Neuronal stem cell (in vitro differentiated cells): ENCODE data around the gene FMN2.

Experiments
- DNase-seq: peaks from one replicate; pipeline ENCODE4 v3.0.0-alpha.2; 2013; ENCODE audit warnings: low spot score
- H2AFZ ChIP-seq: one replicate; pipeline ENCODE4 v1.6.1; 2013; ENCODE audit warnings: mild to moderate bottlenecking, low read length, inconsistent platforms
- H2AK5ac ChIP-seq: 2 replicates; pipeline ENCODE4 v1.6.1; 2013; ENCODE audit warnings: low read depth, mild to moderate bottlenecking, inconsistent platforms, low read length, moderate library complexity, mixed read lengths
- H2BK120ac ChIP-seq: 2 replicates; pipeline ENCODE4 v1.6.1; 2013; ENCODE audit warnings: low read depth, mild to moderate bottlenecking, inconsistent platforms, low read length, moderate library complexity, mixed read lengths
- H2BK12ac ChIP-seq: one replicate; pipeline ENCODE4 v1.6.1; 2013; ENCODE audit warnings: low read length, inconsistent platforms
- H2BK15ac ChIP-seq: 2 replicates; pipeline ENCODE4 v1.6.1; 2013; ENCODE audit warnings: mild to moderate bottlenecking, low read length, inconsistent platforms, mixed read lengths
- H2BK5ac ChIP-seq: one replicate; pipeline ENCODE4 v1.6.1; 2013; ENCODE audit warnings: inconsistent platforms, mild to moderate bottlenecking, low read length, moderate library complexity
- H3K14ac ChIP-seq: one replicate; pipeline ENCODE4 v1.6.1; 2013; ENCODE audit warnings: low read length, inconsistent platforms
- H3K18ac ChIP-seq: 2 replicates; pipeline ENCODE4 v1.6.1; 2013; ENCODE audit warnings: low read length, inconsistent platforms
- H3K23ac ChIP-seq: 2 replicates; pipeline ENCODE4 v1.6.1; 2013; ENCODE audit warnings: low read depth, mild to moderate bottlenecking, mixed read lengths, low read length, inconsistent platforms; ENCODE audit not compliant: poor library complexity
- H3K27ac ChIP-seq: replicated peaks from 3 replicates; pipeline ENCODE4 v1.5.1; 2013; ENCODE audit warnings: low read length, inconsistent platforms
- H3K27me3 ChIP-seq, 3 experiments: 2 replicates each; pipeline ENCODE4 v1.6.1; 2013; ENCODE audit warnings: low read length in 3 of 3, mild to moderate bottlenecking in 2 of 3, inconsistent platforms in 1 of 3, low read depth in 1 of 3, mixed read lengths in 1 of 3, moderate library complexity in 1 of 3; ENCODE audit not compliant: control insufficient read depth in 3 of 3, insufficient read depth in 3 of 3
- H3K36me3 ChIP-seq, 2 donors: replicated peaks in 1 of 2; 2 replicates each; pipeline ENCODE4 v1.6.1; 2013; ENCODE audit warnings: low read length in 2 of 2; ENCODE audit not compliant: control insufficient read depth in 2 of 2, insufficient read depth in 2 of 2
- H3K4ac ChIP-seq: 2 replicates; pipeline ENCODE4 v1.6.1; 2013; ENCODE audit warnings: inconsistent platforms, mild to moderate bottlenecking, low read length, moderate library complexity
- H3K4me1 ChIP-seq, 2 donors: 1 replicate in 1 of 2; 2 replicates in 1 of 2; pipeline ENCODE4 v1.6.1; 2013; ENCODE audit warnings: low read length in 2 of 2, low read depth in 1 of 2; ENCODE audit not compliant: control insufficient read depth in 2 of 2, insufficient read depth in 1 of 2
- H3K4me2 ChIP-seq: one replicate; pipeline ENCODE4 v1.6.1; 2013; ENCODE audit warnings: mild to moderate bottlenecking, low read length, inconsistent platforms; ENCODE audit not compliant: insufficient read depth, poor library complexity, severe bottlenecking
- H3K4me3 ChIP-seq, 2 donors: 2 replicates each; pipeline ENCODE4 v1.5.1; 2013; ENCODE audit warnings: low read length in 2 of 2, mild to moderate bottlenecking in 2 of 2, inconsistent platforms in 1 of 2, moderate library complexity in 1 of 2
- H3K79me1 ChIP-seq: one replicate; pipeline ENCODE4 v1.6.1; 2013; ENCODE audit warnings: low read depth, mild to moderate bottlenecking, inconsistent platforms, low read length, moderate library complexity
- H3K9ac ChIP-seq: one replicate; pipeline ENCODE4 v1.6.1; 2013; ENCODE audit warnings: mild to moderate bottlenecking, low read depth, low read length, inconsistent platforms; ENCODE audit not compliant: poor library complexity
- H3K9me3 ChIP-seq, 2 donors: replicated peaks in 1 of 2; 2 replicates each; pipeline versions ENCODE3 to v1.6.1; 2013; ENCODE audit warnings: low read length in 2 of 2, mild to moderate bottlenecking in 2 of 2, inconsistent platforms in 1 of 2, low read depth in 1 of 2, mixed read lengths in 1 of 2, moderate library complexity in 1 of 2; ENCODE audit not compliant: control insufficient read depth in 2 of 2, insufficient read depth in 1 of 2
- H4K8ac ChIP-seq: one replicate; pipeline ENCODE4 v1.6.1; 2013; ENCODE audit warnings: low read depth, mild to moderate bottlenecking, inconsistent platforms, low read length, moderate library complexity
- H4K91ac ChIP-seq: one replicate; pipeline ENCODE4 v1.6.1; 2013; ENCODE audit warnings: low read length, low read depth, mild to moderate bottlenecking, inconsistent platforms; ENCODE audit not compliant: poor library complexity
- WGBS, 2 donors: extraction: QIAGEN DNeasy Blood & Tissue Kit; methylation state at CpG; one replicate each; pipeline ENCODE4 v1.1.7; 2013; ENCODE audit warnings: missing lambda C conversion rate in 2 of 2, mixed read lengths in 1 of 2; ENCODE audit not compliant: insufficient read length in 2 of 2, insufficient replicate concordance in 1 of 2; ENCODE audit errors: extremely low coverage in 2 of 2; 5-methylcytosine and 5-hydroxymethylcytosine counted together

The FMN2 gene

DNA sequence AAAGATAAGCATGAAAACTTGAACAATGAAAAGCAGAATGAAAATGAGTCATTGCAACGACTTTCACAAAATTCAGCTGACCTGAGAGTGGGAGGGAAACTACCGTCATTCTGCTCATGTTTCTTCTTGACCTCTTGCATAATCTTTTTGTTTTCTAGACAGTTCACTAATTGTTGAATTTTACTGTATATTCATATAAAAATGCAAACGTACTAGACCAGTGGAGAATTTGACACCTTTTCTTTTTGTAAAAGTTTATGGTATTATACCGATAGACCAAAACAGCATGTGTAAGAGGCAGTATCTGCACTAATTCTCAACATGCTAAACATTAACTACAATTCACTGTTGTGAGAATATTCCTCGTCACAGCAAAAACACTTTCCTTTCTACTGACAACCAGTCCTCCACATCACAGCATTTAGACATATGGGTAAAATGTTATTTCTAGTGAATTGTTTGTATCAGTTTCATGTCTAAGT, 382.5 kb downstream of the FMN2 start:
- H3K27ac ChIP-seq = no peak overlapping the region

DNA sequence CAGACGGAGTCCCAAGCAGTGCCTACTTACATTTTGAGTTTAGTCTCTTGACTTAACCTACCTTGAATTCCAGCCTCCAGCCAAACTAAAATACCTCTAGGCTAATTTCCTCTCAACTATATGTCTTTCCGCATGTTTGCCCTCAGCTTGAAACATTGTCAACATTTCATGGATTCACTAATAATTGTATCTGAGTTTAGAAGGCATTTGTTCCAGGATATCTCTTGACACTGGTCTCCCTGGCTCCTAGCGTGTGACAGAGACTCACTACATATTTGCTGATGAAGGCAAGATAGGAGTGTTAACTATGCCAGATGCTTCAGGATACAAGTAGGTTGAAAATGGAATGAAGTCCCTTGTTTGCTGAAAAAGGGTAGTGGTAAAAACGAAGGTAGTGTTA, 384.1 kb downstream of the FMN2 start:
- Histone ChIP-seq H3K4me3 (no peak overlapping the region), H3K36me3 (peaks cover 0 to 7% of the 10 kb centered on the region in 2 donors), H2BK15ac (no peak overlapping the region), H3K27me3 (no peaks in the 10 kb centered on the region), H3K18ac (no peak overlapping the region), H2BK120ac (no peak overlapping the region), H3K27ac (no peak overlapping the region), H2BK12ac (no peak overlapping the region), H3K4me1 (peaks cover 0 to 1% of the 10 kb centered on the region in 2 donors), H3K23ac (no peak overlapping the region), H2AFZ (no peak overlapping the region), H3K14ac (no peak overlapping the region), H3K4me2 (no peak overlapping the region), H4K91ac (no peak overlapping the region), H3K9me3 (no peaks in the 10 kb centered on the region), H3K9ac (no peak overlapping the region), H2BK5ac (no peak overlapping the region), H3K4ac (no peak overlapping the region), H2AK5ac (no peak overlapping the region), H3K79me1 (no peaks in the 10 kb centered on the region), H4K8ac (no peak overlapping the region)
- DNase-seq = no peak
- WGBS, 2 donors = 100% methylated on average over 1 of the region's 4 CpGs; no CpG with 5 or more reads in 1 of the 2 donors

More for the DNA sequence above, 382.5 kb downstream of the FMN2 start:
- Histone ChIP-seq H3K23ac (no peak overlapping the region), H3K4me2 (no peak overlapping the region), H3K18ac (no peak overlapping the region), H3K4me1 (peaks cover 0 to 1% of the 10 kb centered on the region in 2 donors), H3K14ac (no peak overlapping the region), H3K4me3 (no peak overlapping the region), H2BK15ac (no peak overlapping the region), H2BK5ac (no peak overlapping the region), H2BK120ac (no peak overlapping the region), H2AFZ (no peak overlapping the region), H4K8ac (no peak overlapping the region), H3K9ac (no peak overlapping the region), H3K4ac (no peak overlapping the region), H2AK5ac (no peak overlapping the region), H3K9me3 (no peaks in the 10 kb centered on the region), H2BK12ac (no peak overlapping the region), H3K79me1 (no peaks in the 10 kb centered on the region), H3K27me3 (no peaks in the 10 kb centered on the region), H3K36me3 (peaks cover 0 to 7% of the 10 kb centered on the region in 2 donors), H4K91ac (no peak overlapping the region)
- DNase-seq = no peak
- WGBS, 2 donors = no CpG with 5 or more reads among the region's 5 CpGs

DNA sequence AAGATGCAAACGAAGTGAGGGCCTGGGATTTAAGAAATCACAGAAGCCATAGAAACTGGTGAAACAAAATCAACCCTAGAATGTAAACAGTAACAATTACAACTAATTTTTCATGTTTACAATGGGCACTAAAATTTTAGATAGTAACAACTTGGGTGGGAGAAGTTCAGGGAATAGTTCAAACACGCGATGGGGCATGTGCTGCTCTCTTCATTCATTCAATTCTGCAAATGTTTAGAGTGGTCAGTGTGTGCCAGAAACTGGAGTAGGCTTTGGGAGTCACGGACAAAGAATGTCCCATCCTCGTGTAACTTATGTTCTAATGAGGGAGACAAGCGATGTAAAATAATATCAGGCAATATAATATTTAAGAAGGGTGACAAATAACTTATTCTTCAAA, 386.9 kb downstream of the FMN2 start:
- H3K14ac ChIP-seq = no peak overlapping the region
- no peak overlapping the region for H2BK120ac ChIP-seq
- no peaks in the 10 kb centered on the region for H3K9me3 ChIP-seq
- no peak overlapping the region for H2BK15ac ChIP-seq
- no peak overlapping the region for H2BK5ac ChIP-seq
- H3K18ac ChIP-seq = no peak overlapping the region
- no peak overlapping the region for H4K91ac ChIP-seq
- no peak overlapping the region for H2AFZ ChIP-seq
- H3K4me2 ChIP-seq = no peak overlapping the region
- no peaks in the 10 kb centered on the region for H3K27me3 ChIP-seq
- no peak overlapping the region for H3K9ac ChIP-seq
- H3K4ac ChIP-seq = no peak overlapping the region
- no CpG with 5 or more reads among the region's 6 CpGs for WGBS, 2 donors
- H3K4me3 ChIP-seq = no peak overlapping the region
- H3K79me1 ChIP-seq = no peaks in the 10 kb centered on the region
- no peak overlapping the region for H3K27ac ChIP-seq
- H3K36me3 ChIP-seq = peaks cover 0 to 7% of the 10 kb centered on the region in 2 donors
- H2AK5ac ChIP-seq = no peak overlapping the region
- no peak overlapping the region for H2BK12ac ChIP-seq
- no peaks in the 10 kb centered on the region for H3K4me1 ChIP-seq
- H4K8ac ChIP-seq = no peak overlapping the region
- no peak overlapping the region for H3K23ac ChIP-seq
- DNase-seq = no peak

DNA sequence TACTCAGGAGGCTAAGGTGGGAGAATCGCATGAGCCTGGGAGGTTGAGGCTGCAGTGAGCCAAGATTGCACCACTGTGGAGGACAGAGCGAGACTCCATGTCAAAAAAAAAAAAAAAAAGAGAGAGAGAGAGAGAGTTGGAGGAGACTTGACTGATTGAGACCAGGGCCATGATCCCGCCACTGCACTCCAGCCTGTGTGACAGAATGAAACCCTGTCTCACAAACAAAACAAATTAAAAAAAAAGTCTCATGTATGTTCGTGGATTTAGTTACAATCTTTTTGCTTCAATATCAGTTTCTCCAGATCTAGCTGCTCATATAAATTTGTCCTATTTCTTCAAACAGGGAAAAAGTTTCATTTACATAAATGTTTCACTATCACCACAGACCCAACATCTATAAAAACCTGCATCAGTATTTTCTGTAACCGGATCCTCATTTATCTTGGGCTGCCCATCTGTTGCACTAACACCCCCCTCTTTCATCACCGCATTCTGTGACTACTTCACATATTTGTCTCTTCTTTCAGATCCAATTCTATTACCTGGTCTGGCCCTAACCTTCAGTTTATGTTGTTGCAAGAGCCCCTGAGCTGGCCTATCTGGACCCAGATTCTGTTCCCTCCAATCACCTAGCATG, 393.2 kb downstream of the FMN2 start:
- H2AK5ac ChIP-seq = no peak overlapping the region
- no peaks in the 10 kb centered on the region for H3K4me1 ChIP-seq
- no peaks in the 10 kb centered on the region for H3K27me3 ChIP-seq
- no peak overlapping the region for H3K9ac ChIP-seq
- H3K36me3 ChIP-seq = no peaks in the 10 kb centered on the region
- H4K91ac ChIP-seq = no peak overlapping the region
- H3K4me2 ChIP-seq = no peak overlapping the region
- no peak overlapping the region for H2BK12ac ChIP-seq
- no peak overlapping the region for H3K27ac ChIP-seq
- no peak overlapping the region for H2AFZ ChIP-seq
- no peak overlapping the region for H3K18ac ChIP-seq
- H3K9me3 ChIP-seq = no peaks in the 10 kb centered on the region
- H2BK15ac ChIP-seq = no peak overlapping the region
- no peak overlapping the region for H3K23ac ChIP-seq
- no peak overlapping the region for H3K4ac ChIP-seq
- no peak overlapping the region for H3K14ac ChIP-seq
- no peak overlapping the region for H2BK5ac ChIP-seq
- no peaks in the 10 kb centered on the region for H3K79me1 ChIP-seq
- H3K4me3 ChIP-seq = no peak overlapping the region
- no CpG with 5 or more reads among the region's 6 CpGs for WGBS, 2 donors
- no peak overlapping the region for H4K8ac ChIP-seq
- H2BK120ac ChIP-seq = no peak overlapping the region
- DNase-seq = no peak
